ENCODE results near the gene FGF11. TPM values are rescaled to one million over a fixed set of nuclear protein-coding genes. Genes with fewer than 3 reads are reported as not detected.
A peak's percentile ranks its signal among the peaks of the same experiment; 100 is the strongest.

FGF11 gene
- total RNA-seq, 1 donor: 3.9 TPM

DNA sequence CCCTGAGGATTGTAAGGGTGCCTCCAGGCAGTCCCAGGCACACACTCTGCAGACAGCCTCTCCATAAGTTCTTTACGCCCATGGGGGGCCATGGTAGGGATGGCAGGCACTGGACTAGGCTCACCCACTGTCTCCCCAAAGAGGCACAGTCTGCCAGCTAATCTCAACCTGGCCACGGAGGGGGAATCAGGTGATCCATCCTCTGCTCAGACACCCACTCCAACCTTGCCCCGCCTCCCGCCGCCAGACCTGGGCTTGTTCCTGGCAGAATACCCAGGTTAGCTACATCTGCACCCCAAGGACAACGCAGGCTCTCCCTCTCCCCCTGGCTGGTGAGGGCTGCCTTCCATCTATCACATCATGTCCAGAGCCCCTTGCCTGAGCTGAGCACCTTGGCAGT lies 30.4 kb upstream of the FGF11 start:
- DNase-seq (ENCODE audit: low read depth): no peak
- no peak overlapping the region for H3K4me3 ChIP-seq (ENCODE audit: low read depth, low read length)
- TF ChIP-seq, protein P1, sequence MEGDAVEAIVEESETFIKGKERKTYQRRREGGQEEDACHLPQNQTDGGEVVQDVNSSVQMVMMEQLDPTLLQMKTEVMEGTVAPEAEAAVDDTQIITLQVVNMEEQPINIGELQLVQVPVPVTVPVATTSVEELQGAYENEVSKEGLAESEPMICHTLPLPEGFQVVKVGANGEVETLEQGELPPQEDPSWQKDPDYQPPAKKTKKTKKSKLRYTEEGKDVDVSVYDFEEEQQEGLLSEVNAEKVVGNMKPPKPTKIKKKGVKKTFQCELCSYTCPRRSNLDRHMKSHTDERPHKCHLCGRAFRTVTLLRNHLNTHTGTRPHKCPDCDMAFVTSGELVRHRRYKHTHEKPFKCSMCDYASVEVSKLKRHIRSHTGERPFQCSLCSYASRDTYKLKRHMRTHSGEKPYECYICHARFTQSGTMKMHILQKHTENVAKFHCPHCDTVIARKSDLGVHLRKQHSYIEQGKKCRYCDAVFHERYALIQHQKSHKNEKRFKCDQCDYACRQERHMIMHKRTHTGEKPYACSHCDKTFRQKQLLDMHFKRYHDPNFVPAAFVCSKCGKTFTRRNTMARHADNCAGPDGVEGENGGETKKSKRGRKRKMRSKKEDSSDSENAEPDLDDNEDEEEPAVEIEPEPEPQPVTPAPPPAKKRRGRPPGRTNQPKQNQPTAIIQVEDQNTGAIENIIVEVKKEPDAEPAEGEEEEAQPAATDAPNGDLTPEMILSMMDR (IDR thresholded peaks at IDR 0.05; ENCODE audit: insufficient read depth, low read depth, low read length): no peak

DNA sequence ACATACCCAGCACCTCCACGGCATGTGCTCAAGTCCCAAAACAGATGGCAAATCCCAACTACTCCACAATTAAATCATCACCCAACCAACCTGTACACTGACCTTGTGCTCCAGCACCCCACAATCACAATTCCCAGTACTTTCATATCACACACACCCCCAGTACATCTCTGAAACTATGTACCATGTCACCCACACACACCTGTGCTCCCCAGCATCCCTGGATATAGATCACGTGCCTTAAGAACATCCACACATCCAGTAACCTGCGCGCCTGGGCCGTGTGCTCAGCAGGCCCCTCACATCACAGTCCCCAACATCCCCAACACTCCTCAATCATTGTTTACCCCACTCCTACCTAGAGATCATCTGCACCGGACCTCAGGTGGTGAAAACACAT lies 29.6 kb upstream of the FGF11 start:
- DNase-seq (ENCODE audit: low read depth): no peak
- TF ChIP-seq, protein P1 (IDR thresholded peaks at IDR 0.05; ENCODE audit: insufficient read depth, low read depth, low read length): no peak
- H3K4me3 ChIP-seq (ENCODE audit: low read depth, low read length): no peak overlapping the region

DNA sequence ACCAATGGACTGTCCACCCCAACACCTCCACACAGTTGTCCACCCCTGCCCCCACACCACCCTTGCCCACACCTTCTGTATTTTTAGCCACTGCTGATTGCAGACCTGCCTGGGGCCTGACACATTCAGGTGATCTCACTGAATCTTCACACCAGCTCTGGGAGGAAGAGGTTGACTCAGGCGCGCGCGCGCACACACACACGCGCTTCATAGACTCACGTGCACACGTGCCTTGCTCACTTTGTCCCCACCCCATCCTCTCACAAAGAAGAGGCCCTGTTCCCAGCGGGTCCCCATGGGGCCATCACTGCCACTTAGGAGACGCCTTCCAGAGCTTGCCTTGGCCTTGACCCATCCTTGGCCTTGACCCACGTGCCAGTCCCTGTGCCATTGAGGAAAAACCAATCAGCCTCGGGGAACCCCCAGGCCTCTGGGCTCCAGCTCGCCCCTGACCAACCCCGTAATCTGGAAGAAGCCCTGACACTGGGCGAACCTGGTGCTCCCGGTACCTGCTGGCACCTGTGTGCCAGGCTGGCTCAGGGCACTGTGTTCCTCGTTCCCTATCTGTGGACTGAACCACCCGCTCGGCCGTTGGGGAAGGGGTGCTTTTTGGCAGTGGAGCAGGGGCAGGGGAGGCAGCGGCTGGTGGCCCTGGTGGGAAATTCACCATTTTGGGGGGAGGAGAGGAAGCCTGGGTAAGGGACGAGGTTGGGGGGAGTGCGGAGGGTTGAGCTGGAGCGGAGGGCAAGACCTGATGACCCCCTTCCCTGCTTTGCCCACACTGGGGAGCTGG lies 28.5 kb upstream of the FGF11 start:
- TF ChIP-seq, protein P1 (IDR thresholded peaks at IDR 0.05; ENCODE audit: insufficient read depth, low read depth, low read length): no peak
- no peak overlapping the region for H3K4me3 ChIP-seq (ENCODE audit: low read depth, low read length)
- DNase-seq (ENCODE audit: low read depth): no peak

GRCh38 chr17:7411427-7411750 lies 27.9 kb upstream of the FGF11 start:
- DNase-seq (ENCODE audit: low read depth): no peak
- TF ChIP-seq, protein P1 (IDR thresholded peaks at IDR 0.05; ENCODE audit: insufficient read depth, low read depth, low read length): no peak
- no peak overlapping the region for H3K4me3 ChIP-seq (ENCODE audit: low read depth, low read length)

DNA sequence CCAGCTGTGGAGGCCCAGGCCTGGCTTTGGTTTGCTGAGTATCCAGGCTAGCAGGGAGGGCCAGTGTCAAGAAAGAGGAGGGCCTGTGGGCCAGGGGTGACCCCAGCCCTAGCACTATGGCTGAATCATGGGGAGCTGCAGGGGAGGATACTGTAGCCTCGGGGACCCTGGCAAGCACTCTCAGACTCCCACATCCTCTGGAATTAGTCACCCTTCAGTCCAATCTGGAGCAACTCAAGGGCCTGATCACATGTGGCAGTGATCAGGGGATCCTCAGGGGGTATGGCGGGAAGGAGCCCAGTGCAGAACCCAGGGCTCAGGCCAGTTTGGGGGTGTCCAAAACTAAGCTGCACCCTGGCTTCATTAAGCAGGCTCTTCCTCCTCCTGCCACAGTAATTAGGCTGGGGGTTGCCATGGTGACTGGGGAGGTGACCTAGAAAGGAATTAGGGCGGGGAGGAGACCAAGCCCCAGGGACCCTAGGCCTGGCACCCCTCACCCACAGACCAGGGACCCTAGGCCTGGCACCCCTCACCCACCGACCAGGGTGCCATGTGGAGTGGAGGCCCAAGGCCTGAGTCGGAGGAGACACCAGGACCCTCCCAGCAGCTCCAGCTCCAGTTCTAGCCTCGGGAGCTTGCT lies 25.8 kb upstream of the FGF11 start:
- no peak overlapping the region for H3K4me3 ChIP-seq (ENCODE audit: low read depth, low read length)
- TF ChIP-seq, protein P1 (IDR thresholded peaks at IDR 0.05; ENCODE audit: insufficient read depth, low read depth, low read length): no peak
- peak; percentile 69 for DNase-seq (ENCODE audit: low read depth)

DNA sequence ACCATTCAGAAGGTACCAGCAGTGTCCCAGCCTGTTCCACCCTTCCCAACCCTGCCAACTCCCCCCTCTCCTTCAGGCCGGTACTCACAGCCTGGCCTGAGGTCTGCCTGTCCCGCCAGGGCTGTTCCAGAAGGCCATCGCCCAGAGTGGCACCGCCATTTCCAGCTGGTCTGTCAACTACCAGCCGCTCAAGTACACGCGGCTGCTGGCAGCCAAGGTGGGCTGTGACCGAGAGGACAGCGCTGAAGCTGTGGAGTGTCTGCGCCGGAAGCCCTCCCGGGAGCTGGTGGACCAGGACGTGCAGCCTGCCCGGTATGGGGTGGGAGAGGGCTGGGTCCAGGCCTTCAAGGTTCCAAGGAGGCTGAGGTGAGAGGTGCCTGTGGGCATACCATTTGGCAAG lies 24.5 kb upstream of the FGF11 start:
- TF ChIP-seq, protein P1 (IDR thresholded peaks at IDR 0.05; ENCODE audit: insufficient read depth, low read depth, low read length): no peak
- no peak for DNase-seq (ENCODE audit: low read depth)
- H3K4me3 ChIP-seq (ENCODE audit: low read depth, low read length): no peak overlapping the region
